Activated CD8-positive, alpha-beta memory T cell treated with anti-CD3 and anti-CD28 coated beads, Interleukin-2, amount 50 U/mL, for 48 hours (primary cell): ENCODE measurements around the gene GLRA3.
"Not testable (repeated sequence)": the region's sequence is repeated elsewhere in the genome, so short reads cannot be mapped to it uniquely, and the experiment has no call there.

Source experiments
- DNase-seq: peaks from one replicate; pipeline ENCODE4 v3.0.0-alpha.2; 2020

GLRA3 gene

DNA sequence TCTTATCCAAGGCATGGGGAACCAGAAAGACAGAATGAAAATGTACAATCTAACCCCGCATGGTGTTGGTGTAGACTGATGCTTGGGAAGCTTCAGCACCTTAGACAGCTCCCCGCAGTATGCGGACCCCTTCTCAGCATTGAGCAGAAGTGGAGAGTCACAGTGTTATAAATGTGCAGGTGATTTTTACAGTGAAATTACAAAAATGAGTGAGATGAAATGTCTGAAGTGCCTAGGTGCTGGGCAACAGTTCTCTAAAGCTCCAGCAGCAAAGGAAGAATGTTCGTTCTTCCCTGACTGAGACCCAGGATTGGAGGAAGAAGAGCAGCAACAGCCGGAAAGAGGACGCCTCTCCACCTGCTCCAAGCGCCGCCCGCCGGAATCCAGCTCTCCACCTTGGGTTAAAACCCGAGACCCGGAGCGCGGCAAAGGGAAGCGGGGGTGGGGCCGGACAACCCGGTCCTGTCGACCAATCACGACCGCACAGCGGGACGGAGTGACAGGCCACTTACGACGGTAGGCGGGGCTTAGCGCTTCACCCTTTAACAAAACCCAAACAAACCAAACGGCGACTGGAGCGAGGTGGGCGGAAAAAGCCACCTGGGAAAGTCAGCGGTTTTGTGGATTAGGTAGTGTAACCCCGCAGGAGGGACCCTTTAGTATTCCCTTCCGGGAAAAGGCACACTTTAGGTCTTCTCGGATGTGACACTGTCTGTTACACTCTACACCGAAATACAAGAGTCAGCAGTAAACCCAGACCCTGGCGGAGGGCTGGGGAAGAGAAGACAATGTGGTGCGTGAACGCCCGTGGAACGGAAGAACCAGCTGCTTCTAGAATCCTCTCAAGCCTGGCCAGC is at the start of gene GLRA3:
TSS of gene GLRA3 (minus strand) at position 403 of the 857 bp plus-strand sequence. CDS start 436 bp downstream, outside the sequence.
- peak; percentile 50 for DNase-seq

DNA sequence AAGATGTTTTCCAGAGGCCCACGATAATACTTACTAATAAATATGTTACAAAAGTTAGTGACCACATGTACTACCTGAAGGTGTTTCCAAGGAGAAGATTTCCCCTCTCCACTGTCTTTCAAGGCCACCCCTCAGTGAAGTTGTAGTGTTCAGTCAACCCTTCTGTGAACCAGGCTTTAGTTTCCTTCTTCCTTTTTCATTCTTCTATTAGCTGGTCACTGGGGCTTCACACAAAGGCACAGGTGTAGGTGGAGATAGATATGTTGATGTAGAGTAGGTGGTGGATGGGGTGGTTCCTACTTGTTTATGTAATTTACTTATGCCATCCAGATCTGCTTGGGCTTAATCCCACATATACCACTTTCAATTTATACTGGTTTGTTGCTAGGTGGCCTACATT is 45.9 kb upstream of the GLRA3 start:
- DNase-seq = no peak

DNA sequence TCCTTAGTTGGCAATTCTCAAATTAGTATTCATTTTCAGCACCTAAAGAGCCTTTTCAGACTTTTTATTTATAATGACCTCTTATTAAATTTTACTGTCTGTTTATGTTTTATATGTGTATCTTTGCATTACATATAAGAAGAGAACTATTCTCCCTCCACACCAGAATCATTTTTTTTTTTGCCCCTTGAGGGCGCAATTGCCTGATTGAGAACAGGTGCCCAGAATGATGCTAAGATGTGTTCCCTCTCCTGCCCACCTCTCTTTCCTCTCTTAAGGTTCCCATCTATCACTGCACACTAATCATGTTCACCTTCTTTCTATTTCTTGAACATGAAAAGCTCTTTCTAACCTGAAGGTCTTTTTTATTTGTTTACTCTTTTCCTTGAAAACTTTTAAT is 44.9 kb upstream of the GLRA3 start:
- DNase-seq = no peak

DNA sequence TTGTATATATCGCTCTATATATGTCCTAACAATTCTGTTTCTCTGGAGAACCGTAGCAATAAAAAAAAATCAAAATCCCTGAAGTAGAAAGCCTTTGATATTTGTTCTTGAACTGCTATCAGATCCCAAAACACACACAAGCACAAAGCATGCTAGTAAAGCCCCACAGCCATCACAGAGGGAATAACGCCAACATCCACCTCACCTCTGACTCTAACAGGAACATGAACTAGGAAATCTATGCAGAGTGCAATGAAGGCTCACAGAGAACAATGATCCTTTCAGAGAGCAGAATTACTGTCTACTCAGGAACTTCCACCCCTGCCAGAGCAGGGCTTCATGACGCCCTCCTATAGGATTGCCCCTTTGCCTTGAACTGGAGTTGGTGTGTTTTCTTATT is 44.1 kb upstream of the GLRA3 start:
- not testable (repeated sequence) for DNase-seq

DNA sequence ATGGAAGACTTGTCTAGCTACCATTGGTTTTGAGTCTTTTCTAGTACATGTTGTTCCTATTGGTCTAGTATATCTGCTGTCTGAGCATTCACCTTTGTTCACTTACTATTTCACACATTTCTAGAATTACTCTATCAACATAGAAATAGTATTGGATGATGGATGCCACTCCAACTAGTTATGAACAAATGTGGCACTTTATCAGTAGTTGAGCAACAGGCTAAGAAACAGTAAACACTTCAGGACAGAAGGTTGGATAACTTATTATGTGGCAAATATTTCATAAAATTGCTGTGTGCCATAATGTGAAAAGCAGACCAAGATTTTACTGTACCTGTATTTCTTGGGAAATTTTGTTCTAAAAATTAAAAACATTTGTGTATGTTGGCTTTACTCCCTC is 42.4 kb upstream of the GLRA3 start:
- DNase-seq = no peak

DNA sequence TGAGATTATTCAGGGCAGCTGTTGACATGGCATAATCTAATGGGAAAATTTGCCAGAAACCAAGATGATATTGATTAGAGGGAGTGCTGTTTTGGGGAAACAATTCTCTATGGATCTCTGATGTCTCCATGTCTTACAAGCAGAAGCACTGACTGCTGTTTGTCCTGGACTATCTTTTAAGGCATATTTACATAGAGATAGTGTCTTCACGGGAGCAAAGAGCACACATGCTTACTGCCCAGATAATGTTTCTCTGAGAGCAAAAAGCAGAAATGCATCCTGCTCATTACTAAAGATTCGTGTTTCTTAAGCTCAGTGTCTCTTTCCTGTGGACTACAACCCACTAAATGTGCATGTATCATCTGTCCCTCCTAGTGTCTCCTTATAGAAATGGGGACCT is 41.3 kb upstream of the GLRA3 start:
- DNase-seq = no peak

DNA sequence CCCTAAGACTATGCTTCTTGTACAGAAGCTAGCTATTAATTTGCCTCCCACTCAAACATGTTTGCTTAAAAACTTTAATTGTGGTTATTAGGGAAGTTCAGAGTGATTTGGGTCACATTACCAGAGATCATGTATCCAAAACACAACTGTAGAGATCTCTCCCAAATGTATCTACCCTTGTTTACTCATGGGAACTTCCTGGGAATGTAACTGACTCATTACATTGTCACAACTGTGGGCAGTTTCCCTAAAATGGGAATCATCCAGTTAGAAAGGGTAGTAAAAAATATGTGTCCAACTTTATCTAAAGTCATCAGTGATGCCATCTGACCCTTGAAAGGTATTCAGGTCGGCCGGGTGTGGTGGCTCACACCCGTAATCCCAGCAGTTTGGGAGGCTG is 40.3 kb upstream of the GLRA3 start:
- DNase-seq = no peak

DNA sequence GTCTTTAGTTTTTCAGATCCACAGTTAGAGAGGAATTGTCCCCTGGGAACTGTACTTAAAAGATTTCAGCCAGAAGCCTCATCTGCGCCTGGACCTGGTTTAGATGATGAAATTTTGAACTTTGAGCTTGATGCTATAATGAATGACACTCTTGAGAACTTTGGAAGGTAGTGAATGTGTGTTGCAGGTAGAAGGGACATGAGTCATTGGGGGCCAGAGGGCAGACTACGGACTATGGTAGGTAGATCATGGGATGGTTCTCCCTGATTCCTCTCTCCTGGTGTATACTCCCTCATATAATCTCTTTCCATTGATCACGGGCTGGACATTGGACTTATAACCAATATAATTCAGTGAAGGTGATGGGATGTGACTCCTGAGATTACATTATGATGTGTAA is 38.9 kb upstream of the GLRA3 start:
- no peak for DNase-seq

DNA sequence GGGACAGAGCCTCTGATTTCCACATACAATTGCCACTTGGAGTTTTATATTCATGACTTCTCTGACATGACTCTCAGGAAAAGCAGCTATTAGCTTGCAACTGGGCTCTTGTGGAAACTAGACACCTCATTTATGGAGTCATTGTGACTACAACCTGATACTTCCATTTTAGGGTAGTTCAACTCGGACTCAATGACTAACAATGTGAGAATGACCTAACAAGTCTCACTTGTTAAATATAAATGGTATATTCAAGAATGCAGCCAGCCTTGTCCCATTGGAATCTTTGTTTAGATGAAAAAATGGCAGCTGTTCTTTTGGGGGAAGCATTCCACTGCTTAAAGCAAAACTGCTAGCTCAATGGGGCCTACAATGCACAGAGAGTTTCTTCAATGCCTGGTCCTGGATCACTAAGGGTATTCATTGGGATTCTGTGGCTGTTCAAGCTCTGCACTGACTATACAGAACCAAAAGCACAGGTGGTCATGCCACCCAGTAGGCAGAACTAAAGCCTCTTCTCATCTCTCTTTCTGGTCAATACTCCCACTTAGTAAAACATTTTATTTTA is 36.5 kb upstream of the GLRA3 start:
- DNase-seq = no peak

DNA sequence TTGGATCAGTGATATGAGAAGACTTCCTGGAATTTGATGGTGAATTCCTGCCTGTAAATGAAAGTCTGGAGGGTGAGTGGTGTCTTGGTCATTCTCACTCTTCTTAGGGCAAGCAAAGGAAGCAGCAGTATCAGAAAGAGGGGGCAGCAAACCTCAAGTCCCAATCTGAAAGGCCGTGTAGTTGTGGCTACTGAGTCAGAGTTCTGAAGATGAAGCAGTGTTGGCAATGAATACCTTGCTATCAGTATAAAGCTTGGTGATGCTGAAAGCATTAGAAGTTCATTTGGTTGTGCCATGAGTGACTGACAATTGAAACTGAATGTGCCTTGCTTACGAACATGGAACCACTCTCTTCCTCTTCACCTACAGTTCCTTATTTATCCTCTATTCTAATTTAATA is 35.0 kb upstream of the GLRA3 start:
- DNase-seq = no peak

DNA sequence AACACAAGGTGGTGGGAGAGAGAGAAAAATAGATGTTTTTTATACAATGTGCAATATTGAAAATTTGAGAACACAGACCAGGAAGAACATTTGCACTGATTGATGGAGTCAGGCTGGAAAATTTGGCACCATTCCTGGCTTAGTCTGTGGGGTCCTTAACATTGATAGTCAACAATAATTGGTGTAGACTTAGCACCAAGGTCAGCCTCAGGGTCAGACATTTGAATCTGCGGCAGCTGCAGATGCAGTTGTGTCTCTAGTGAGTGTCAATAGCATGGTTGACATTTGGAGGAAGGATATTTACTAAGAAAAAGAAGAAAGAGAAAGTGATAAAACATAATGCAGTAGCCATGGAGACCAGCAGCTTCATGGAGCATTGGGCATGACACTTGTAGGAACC is 31.5 kb upstream of the GLRA3 start:
- no peak for DNase-seq

DNA sequence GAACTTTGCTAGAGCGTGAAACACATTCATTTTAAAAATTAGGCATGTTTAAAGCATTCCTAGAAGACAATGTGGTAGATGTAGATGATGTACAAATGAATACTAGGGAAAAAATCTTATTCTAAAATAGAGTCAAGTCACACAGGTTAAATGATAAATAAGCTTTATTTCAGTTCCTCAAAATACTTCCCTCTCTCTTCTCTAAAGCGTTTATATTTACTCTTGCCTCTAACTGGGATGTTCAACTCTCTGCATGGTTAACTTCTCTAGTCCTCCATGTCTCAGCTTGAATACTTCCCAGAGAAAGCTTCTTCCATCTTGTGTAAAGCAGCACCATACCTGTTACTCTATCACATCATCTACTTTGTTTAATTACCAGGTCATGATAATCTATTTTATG is 30.9 kb upstream of the GLRA3 start:
- no peak for DNase-seq

DNA sequence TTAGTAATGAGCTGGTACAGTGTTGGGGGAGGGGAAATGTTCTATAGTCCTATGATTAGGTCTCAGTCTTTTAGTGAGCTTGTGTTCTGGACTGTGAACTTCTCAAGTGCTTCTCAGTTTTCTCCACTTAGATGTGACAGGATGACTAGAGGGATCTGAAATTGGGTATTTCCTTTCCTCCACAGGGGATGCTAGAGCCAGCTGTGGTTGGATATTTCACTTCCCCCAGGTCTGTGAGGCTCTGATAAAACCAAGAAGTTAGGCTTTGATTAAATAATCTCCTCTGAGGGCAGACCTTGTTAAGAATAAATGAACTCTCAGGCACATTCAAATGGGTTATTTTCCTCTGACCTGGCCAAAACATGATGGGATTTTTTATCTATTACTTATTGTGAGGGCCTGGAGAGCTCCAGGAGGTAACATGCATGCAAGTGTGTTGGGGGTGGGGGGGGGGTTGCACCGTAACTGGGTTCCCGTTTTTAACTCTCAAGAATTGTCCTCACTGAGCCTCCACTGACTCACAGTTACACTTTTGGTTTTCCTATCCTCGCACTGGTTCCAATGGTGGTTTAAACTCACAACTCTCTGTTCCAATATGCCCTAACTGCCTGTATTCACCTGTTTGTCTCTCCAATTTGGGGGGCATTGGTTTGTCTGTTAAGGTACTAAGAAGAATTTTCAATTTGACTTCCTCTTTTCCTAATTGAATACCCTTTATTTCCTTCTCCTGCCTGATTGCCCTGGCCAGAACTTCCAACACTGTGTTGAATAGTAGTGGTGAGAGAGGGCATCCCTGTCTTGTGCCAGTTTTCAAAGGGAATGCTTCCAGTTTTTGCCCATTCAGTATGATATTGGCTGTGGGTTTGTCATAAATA is 28.1 kb upstream of the GLRA3 start:
- DNase-seq = no peak

DNA sequence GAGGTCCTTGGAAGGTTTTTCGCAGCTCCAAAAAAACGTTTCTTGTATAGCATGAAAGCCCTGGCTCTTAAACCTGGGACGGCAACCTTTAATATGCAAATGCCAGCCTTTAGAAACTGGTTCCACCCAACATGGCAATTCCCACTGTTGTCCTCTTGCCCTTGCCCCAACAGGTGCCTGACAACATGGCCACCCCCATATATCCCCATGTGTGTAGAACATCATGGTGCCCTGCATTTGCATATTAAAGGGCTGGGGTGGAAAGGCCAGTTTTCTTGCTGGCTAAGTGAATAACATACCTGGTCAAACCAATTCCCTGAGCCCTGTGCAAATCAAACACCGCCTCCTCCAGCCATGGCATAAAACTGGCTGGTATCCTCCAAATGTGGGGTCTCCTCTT is 26.0 kb upstream of the GLRA3 start:
- no peak for DNase-seq

DNA sequence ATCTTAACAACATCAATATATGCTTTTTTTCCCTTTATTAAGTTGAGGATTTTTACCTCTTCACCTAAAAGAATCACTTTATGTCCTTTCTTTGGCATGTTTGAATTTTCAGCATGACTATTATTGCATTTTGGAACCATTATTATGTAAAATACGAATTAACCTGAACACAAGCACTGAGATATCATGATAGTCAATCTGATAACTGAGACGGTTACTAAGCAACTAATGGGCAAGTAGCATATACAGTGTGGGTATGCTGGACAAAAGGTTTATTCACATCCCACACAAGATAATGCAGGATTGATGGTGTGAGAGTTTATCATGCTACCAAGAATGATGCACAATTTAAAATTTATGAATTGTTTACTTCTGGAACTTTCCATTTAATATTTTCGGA is 24.6 kb upstream of the GLRA3 start:
- DNase-seq = no peak

DNA sequence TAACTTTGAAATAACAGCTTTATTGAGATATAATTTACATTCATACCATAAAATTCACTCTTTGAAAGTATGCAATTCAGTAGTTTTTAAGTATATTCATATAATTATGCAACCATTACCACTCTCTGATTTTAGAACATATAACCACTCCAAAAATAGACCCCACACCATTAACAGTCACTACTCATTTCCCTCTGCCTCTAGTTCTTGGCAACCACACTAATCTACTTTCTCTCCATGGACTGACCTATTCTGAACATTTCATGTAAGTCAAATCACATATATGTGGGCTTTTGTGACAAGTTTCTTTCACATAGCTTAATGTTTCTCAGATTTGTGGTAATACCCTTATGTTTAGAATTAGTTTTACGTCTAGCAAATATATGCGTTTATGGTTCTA is 19.5 kb upstream of the GLRA3 start:
- no peak for DNase-seq

DNA sequence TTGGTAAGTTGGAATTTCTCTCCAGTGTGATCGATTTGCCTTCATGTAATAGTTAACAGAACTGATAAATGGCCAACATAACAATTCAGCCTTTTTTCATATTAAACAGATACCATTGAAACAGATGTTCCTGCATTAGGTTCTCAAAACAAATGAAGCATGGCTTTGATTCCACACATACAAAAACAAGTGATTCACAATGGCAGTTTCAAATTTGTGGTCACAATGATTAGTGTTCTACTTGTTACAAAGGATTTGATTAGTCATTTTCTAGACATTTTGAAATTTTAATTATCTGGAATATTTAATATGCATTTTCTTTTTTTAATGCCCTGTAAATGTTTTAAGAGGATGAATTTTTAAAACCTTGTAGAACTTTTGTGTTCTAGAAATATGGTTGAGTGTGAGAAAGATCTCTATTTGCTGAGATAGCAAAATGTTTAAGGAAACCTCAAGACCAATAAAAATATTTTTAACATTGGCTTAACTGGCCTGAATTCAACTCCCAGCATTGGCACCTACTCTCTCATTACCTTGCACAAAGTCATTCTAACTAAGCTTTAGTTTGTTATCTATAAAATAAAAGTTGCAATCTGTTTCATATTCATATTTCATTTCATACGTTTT is 18.9 kb upstream of the GLRA3 start:
- DNase-seq = no peak

DNA sequence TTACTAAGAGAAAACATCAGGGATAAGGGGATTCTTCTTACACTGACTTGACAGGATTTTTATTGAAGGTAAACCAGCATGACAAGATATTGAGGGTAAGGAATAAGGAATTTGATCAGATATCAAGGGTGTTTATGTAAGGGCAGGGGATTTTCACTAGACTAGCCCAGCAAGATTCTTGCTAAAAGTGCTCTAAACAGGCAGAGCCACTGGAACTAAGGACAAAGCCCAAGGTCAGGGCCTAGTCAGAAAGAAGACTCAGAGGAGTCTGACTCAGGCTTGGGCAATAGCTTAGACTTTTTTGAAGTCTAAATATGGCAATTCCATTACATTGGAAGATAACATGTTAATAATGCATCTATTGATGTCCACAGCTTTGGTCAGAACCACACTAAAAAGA is 6.5 kb upstream of the GLRA3 start:
- DNase-seq = no peak

DNA sequence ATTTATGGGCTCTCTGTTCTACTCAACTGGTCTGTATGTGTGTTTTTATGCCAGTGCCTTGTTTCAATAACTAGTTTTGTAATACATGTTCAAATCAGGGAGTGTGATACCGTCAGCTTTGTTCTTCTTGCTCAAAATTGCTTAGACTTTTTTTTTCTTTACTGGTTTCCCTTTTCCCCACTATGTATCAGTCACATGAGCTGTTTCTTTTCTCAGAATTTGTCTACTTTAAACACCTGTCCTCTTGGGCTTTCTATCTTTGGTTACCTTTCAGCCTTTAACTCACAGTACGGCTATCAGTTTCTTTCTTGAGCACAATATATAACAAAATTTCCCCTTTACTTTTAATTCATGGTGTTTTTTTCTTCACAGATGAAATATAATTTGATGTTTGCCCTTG is 5.4 kb upstream of the GLRA3 start:
- no peak for DNase-seq

DNA sequence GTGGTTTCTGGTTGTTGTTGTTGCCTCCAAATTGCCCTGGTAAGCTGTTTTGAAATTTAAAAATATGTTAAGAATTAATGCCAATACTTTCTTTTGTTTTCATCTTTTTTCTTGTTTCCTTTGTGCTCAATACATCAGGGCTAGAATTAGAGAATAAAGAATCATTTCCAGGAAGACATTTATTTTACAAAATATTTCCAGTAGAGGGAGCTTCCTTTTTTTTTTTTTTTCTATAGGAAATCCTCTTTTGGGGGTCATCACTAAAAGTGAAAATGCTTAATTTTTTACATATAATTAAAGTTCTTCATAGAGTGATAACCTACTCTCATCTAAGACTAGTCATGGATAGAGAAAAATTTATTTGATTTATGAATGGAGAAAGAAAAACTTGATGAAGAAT is 2.4 kb downstream of the GLRA3 start:
- no peak for DNase-seq

DNA sequence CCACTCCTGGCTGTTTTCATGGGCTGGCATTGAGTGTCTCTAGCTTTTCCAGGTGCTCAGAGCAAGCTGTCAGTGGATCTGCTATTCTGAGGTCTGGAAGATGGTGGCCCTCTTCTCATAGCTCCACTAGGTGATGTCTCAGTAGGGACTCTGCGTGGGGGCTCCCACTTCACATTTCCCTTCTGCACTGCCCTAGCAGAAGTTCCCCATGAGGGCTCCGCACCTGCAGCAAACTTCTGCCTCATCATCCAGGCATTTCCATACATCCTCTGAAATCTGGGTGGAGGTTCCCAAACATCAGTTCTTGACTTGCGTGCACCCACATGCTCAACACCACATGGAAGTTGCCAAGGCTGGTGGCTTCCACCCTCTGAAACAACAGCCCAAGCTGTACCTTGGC is 13.8 kb downstream of the GLRA3 start:
- no peak for DNase-seq

DNA sequence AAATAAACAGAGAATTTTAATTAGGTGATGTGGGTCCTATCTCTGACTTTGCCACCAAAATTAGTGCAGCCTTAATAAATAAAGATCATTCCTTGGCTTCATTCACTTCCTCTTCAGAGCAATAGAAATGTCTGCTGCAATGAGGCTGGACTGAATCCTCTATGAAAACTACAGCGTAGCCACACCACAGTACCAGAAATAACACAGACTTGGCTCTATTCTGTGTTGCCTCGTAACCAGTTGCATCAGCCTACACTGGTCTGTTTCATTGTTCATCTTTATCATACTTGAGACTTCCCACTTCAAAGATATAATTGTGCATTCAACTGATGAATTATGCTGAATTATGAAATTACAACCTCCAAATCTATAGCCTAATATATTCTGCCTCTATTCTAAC is 15.8 kb downstream of the GLRA3 start:
- no peak for DNase-seq

DNA sequence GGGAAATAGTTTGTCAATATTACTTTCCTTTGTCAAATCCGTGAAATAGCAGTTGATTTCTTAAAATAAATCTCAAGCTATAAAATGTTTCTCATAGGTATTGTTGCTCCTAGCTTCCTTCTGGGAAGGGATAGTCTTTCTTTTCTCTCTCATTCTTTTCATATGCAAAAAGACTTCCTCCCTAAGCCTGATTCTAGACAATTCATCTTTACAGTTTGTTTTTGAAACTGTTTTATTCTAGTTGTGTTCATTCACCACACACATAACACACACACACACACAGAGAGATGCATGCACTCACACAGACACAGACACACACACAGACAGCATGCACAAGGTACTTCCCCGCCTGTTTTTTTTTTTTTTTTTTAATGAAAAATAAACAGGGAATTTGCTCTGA is 18.2 kb downstream of the GLRA3 start:
- DNase-seq = no peak
